Medulla oblongata (tissue), 1 donor: ENCODE measurements around the gene PACS2.
A peak's percentile ranks its signal among the peaks of the same experiment; 100 is the strongest.

Source experiments
- DNase-seq: peaks from one replicate; pipeline ENCODE4 v3.0.0-alpha.2; 2015; ENCODE audit errors: extremely low spot score

The PACS2 gene

GRCh38 chr14:105408592-105408991 is 94.0 kb downstream of the PACS2 start:
- no peak for DNase-seq

GRCh38 chr14:105409364-105409763 is 94.8 kb downstream of the PACS2 start:
- no peak for DNase-seq

- no peak for DNase-seq
Measured at GRCh38 chr14:105410642-105411016, 96.1 kb downstream of the PACS2 start.

- no peak for DNase-seq
Measured at GRCh38 chr14:105411017-105411941, 96.7 kb downstream of the PACS2 start.

- no peak for DNase-seq
Measured at GRCh38 chr14:105411985-105412770, 97.6 kb downstream of the PACS2 start.

- DNase-seq, result no peak
Measured at GRCh38 chr14:105412771-105413543, 98.4 kb downstream of the PACS2 start.

- DNase-seq, result peak; percentile 77
Measured at GRCh38 chr14:105413544-105413886, 99.0 kb downstream of the PACS2 start.

- peak; percentile 69 for DNase-seq
Measured at GRCh38 chr14:105414456-105415371, 100.2 kb downstream of the PACS2 start.

- DNase-seq, result no peak
Measured at GRCh38 chr14:105415481-105416428, 101.2 kb downstream of the PACS2 start.

GRCh38 chr14:105416671-105417070 is 102.1 kb downstream of the PACS2 start:
- DNase-seq, result no peak

- DNase-seq, result no peak
Measured at GRCh38 chr14:105417690-105418121, 103.2 kb downstream of the PACS2 start.

GRCh38 chr14:105418269-105419194 is 104.0 kb downstream of the PACS2 start:
- no peak for DNase-seq

GRCh38 chr14:105419195-105420091 is 104.9 kb downstream of the PACS2 start, which contains the start of gene MTA1:
Gene MTA1 (plus strand): TSS chr14:105419827. CDS start chr14:105420036, 209 bp downstream.
- no peak for DNase-seq

GRCh38 chr14:105420101-105420973 is 105.8 kb downstream of the PACS2 start:
- DNase-seq, result no peak

- no peak for DNase-seq
Measured at GRCh38 chr14:105420974-105421674, 106.6 kb downstream of the PACS2 start.
